Activated naive CD4-positive, alpha-beta T cell treated with anti-CD3 and anti-CD28 coated beads, Interleukin-2, amount 50 U/mL, for 16 hours (primary cell): Measurements from ENCODE around the gene CYP8B1.

Experiments used
- DNase-seq: peaks from one replicate; pipeline ENCODE4 v3.0.0-alpha.2; 2020

CYP8B1 gene, protein sequence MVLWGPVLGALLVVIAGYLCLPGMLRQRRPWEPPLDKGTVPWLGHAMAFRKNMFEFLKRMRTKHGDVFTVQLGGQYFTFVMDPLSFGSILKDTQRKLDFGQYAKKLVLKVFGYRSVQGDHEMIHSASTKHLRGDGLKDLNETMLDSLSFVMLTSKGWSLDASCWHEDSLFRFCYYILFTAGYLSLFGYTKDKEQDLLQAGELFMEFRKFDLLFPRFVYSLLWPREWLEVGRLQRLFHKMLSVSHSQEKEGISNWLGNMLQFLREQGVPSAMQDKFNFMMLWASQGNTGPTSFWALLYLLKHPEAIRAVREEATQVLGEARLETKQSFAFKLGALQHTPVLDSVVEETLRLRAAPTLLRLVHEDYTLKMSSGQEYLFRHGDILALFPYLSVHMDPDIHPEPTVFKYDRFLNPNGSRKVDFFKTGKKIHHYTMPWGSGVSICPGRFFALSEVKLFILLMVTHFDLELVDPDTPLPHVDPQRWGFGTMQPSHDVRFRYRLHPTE

GRCh38 chr3:42875325-42876151 is at the start of gene CYP8B1:
CYP8B1 (minus strand) TSS chr3:42875879; CDS start chr3:42875816, 63 bp downstream.
- DNase-seq = no peak

GRCh38 chr3:42923606-42924005 is 47.9 kb upstream of the CYP8B1 start:
- DNase-seq = no peak

GRCh38 chr3:42914771-42915515 is 39.3 kb upstream of the CYP8B1 start:
- DNase-seq = no peak

GRCh38 chr3:42911551-42911950 is 35.9 kb upstream of the CYP8B1 start:
- DNase-seq = no peak

DNA sequence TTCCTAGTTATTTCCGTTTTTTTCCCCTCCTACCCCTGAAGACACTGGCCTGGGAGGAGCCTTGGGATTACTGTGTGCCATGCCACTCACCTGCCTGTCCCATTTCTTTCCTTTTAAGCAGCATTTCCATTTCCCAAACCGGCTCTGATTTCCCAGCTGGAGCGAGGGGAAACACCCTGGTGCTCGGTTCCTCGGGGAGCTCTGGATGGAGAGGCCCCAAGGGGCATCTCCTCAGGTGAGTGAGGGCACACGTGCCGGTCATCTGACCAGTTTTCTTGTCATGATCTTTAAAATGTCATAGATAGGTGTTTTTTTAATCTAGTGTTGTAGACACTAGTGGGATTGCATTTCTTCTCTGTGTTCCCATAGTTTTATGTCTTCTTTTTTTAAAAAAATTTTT is 33.0 kb upstream of the CYP8B1 start:
- DNase-seq = no peak

DNA sequence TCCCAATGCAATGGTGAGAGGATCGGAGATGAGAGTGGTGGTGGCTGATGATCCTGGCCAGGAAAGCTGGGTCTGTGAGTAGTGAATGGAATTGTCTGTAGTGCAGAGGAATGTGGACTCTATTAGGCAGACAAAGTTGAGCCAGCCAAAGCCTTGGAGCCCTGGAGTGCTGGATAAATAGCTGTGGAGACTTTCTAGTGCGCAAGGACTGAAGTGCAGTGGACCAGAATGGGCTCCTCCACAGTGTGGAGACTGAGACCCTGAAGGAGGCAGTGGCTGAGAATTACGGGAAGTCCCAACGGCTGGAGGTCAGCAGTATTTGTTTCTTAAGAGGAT is 31.1 kb upstream of the CYP8B1 start:
- no peak for DNase-seq

DNA sequence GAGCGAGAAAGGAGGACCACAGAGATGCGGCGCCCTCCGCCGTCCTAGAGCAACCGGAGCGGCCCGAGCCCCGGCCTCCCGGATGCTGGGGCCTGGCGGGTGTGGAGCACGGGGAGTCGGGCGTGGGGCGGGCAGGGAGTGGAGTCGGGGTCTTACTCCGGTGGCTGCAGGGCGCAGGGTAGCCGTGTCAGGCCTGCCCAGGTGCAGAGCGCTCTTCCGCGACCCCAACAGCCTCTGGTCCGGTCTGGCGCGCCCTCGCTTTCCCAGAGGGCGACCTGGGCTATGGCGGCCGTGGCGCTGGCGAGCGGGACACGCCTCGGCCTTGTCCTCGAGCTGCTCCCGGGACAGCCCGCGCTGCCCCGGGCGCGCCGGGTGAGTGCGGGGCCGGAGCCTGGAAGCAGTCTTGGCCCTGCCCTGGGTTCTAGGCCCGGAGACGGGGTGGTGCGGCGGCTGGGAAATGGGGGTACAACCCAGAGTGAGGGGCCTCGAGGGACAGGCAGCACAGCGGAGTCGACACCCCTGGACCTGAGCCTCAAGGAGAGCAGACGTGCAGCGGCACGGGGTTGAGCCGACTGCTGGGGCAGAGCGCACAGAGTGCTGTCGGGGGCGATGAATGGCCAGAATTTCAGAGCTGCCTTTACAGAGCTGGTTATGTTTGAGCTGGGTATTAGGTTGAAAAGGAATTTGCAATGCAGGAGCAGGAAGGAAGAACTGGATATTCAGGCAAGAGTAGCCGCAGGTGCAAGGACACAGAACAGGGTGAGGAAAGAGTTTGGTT is 30.6 kb upstream of the CYP8B1 start, which contains the start of gene ZNF662:
TSS of gene ZNF662 (plus strand) at position 73 of the 778 bp plus-strand sequence. CDS start 1,973 bp downstream, outside the sequence.
- DNase-seq = peak; percentile 23

DNA sequence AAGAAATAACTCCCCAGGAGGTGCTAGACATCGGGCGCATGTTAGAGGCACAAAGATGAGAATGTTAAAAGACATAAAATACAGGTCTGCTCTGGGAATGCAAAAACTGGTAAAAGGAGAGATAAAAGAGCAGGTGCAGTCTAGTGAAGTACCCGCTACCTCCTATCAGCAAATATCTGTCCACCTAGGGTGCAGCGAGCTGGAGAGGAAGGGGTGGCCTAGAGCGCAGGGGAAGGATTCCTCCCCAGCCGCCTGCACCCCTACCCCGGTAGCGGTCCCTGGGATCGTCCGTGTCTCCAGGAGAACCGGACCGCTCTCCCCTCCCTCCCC is 30.0 kb upstream of the CYP8B1 start:
- no peak for DNase-seq

- no peak for DNase-seq
These were observed 28.4 kb upstream of the CYP8B1 start for GRCh38 chr3:42904076-42904475.

GRCh38 chr3:42902257-42902656 is 26.6 kb upstream of the CYP8B1 start:
- no peak for DNase-seq

GRCh38 chr3:42901073-42901415 is 25.4 kb upstream of the CYP8B1 start:
- DNase-seq = no peak

GRCh38 chr3:42900226-42901072 is 24.8 kb upstream of the CYP8B1 start:
- DNase-seq = no peak

DNA sequence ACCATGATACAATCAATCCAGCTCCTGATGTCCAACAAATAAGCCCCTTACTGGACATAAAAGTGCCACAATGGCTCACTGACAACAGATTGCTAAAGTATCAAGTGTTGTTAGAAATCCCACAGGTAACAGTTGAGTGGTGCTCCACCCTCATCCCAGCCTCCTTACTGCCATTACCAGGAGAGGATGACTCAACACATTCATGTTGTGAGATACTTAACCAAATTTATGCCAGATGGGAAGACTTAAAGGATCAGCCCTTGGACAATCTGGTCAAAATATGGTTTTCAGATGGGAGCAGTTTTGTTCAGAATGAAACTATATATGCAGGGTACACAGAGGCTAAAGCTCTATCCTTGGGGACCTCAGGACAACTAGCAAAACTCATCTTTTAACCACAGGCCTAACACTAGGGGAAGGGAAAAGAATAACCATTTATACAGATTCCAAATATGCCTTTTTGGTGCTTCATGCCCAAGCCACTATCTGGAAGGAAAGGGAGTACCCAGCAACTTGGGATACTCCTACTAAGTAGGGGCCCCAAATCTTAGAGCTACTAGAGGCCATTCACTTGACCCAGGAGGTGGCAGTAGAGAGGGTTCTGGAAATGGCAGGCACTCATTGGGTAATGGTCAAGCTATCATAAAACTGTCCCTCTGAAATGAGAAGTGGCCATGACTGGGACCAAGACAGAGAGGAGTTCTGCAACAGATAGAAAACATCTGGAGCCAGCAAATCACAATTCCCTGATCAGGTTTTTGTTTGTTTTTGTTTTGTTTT is 23.4 kb upstream of the CYP8B1 start:
- DNase-seq = no peak

- DNase-seq = no peak
These were observed 19.8 kb upstream of the CYP8B1 start for GRCh38 chr3:42895580-42895868.

DNA sequence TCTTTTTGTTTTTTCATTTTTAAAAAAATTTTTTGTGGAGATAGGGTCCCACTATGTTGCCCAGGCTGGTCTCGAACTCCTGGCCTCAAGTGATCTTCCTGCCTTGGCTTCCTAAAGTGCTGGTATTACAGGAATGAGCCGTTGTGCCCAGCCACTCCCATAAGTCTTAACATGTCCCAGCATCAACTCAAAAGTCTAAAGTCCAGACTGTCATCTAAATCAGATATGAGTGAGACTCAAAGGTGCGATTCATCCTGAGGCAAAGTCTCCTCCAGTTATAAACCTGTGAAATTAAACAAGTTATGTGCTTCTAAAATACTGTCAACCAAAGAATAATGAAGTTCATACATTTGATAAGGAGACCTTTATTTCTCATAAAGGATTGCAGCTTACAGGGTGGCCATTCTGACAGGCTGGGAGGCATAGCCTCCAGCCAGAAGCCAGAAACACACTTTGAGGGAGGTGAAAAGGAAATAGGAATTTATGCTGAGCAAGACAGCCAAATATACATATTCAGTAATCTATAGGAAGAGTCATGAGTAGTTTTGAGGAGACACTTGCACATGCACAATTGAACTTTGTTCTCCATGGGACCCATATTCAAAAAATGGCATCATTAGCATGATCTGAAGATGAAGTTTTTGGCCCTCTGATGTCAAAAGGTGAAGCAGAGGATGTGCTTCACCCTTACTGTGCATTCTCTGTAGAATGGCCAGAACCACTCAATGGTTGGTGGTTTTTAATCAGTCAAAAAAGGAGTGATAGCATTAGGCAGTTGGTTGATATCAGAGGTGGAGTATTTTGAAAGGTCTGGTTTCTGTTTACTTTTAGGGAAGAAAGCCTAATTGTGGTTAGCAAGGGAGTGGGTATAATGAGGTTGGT is 19.3 kb upstream of the CYP8B1 start:
- DNase-seq = no peak

DNA sequence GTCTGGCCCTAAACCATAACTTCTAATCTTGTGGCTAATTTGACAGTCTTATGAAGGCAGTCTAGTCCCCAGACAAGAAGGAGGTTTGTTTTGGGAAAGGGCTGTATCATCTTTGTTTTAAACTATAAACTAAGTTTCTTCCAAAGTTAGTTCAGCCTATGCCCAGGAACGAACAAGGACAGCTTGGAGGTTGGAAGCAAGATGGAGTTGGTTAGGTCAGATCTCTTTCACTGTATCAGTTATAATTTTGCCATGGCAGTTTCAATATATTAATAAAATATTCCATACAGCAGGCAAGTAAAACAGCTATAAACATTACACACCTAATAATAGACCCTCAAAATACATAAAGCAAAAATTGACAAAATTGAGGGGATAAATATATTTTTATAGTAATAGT is 17.1 kb upstream of the CYP8B1 start:
- DNase-seq = no peak

DNA sequence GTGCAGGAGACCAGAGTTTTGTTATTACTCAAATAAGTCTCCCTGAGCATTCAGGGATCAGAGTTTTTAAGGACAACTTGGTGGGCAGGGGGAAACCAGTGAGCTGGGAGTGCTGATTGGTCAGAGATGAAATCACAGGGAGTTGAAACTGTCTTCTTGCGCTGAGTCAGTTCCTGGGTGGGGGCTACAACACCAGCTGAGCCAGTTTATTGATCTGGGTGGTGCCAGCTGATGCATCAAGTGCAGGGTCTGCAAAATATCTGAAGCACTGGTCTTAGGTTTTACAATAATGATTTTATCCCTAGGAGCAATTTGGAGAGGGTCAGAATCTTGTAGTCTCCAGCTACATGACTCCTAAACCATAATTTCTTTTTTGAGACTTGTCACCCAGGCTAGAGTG is 16.5 kb upstream of the CYP8B1 start:
- DNase-seq = no peak

DNA sequence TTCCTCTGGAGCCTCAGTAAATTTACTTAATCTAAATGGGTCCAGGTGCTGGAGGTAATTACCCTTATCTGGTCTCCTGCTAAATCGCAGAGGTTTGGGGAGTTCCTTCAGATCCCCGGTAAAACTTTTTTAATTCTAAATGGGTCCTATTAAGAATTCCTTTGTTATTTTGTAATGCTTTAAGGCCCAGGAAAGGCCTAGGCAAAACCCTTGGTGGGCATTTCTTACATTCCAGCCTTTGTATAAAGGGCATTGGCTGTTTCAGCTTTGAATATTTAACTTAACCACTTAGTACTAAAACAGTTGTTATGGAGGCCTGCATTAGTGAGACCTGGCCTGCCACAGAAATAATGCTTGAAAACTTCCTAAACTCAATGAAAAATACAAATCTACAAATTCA is 15.4 kb upstream of the CYP8B1 start:
- no peak for DNase-seq

- no peak for DNase-seq
These were observed 11.4 kb upstream of the CYP8B1 start for GRCh38 chr3:42887084-42887483.

- DNase-seq = no peak
These were observed 10.7 kb upstream of the CYP8B1 start for GRCh38 chr3:42886294-42886822.
